K562 (cell line): ENCODE results near the gene NR1H2. TPM values are rescaled to one million over a fixed set of nuclear protein-coding genes. Genes with fewer than 3 reads are reported as not detected.

Experiments
- CC2D1A ChIP-seq: fragments of 450-650 bp; IDR thresholded peaks from 2 replicates; pipeline ENCODE4 v1.6.1; 2017; ENCODE audit warnings: mild to moderate bottlenecking
- E2F6 ChIP-seq, 2 experiments: IDR thresholded peaks; 2 replicates each; pipeline ENCODE4 v1.6.1; 2011; ENCODE audit warnings: borderline replicate concordance in 1 of 2, control low read depth in 1 of 2, low read depth in 1 of 2, low read length in 1 of 2, mild to moderate bottlenecking in 1 of 2, mixed read lengths in 1 of 2, moderate library complexity in 1 of 2; ENCODE audit not compliant: insufficient read depth in 1 of 2, insufficient read length in 1 of 2, poor library complexity in 1 of 2, severe bottlenecking in 1 of 2; ENCODE audit errors: extremely low read depth in 1 of 2
- ELF4 ChIP-seq: fragments of 450-650 bp; formaldehyde crosslinking; IDR thresholded peaks from 2 replicates; pipeline ENCODE4 v1.4.0; 2022; ENCODE audit warnings: missing genetic modification characterization
- FOXA1 ChIP-seq: fragments of 450-650 bp; IDR thresholded peaks from 2 replicates; pipeline ENCODE4 v1.6.1; 2016; ENCODE audit warnings: mild to moderate bottlenecking, borderline replicate concordance
- HBP1 ChIP-seq: fragments of 450-650 bp; formaldehyde crosslinking; IDR thresholded peaks from 2 replicates; pipeline ENCODE4 v1.4.0; 2022; ENCODE audit warnings: missing genetic modification characterization
- HCFC1 ChIP-seq: IDR thresholded peaks from 2 replicates; pipeline ENCODE4 v1.6.1; 2012; ENCODE audit warnings: low read depth, low read length, improper control_type of control experiment
- NFRKB ChIP-seq: fragments of 450-650 bp; IDR thresholded peaks from 2 replicates; pipeline ENCODE4 v1.6.1; 2016; ENCODE audit warnings: low read depth
- POLR2A ChIP-seq: fragments of 450-650 bp; conservative IDR thresholded peaks from 2 replicates; pipeline ENCODE4 v1.6.1; 2016
- POLR2B ChIP-seq: fragments of 450-650 bp; IDR thresholded peaks from 2 replicates; pipeline ENCODE4 v1.6.1; 2018; ENCODE audit warnings: low read depth; ENCODE audit not compliant: partially characterized antibody
- RBM22 ChIP-seq: fragments of 200-400 bp; formaldehyde crosslinking; IDR thresholded peaks from 2 replicates; pipeline ENCODE4 v1.6.1; 2018; ENCODE audit warnings: low read length, low read depth; ENCODE audit not compliant: poor library complexity, severe bottlenecking
- RHOXF2B ChIP-seq: fragments of 250-450 bp; sonication (Bioruptor Pico); conservative IDR thresholded peaks from 2 replicates; pipeline ENCODE4 v1.5.1; 2021
- SNIP1 ChIP-seq: fragments of 450-650 bp; IDR thresholded peaks from 2 replicates; pipeline ENCODE4 v1.7.1; 2017; ENCODE audit warnings: low read depth, mild to moderate bottlenecking
- SRSF1 ChIP-seq: fragments of 200-400 bp; formaldehyde crosslinking; IDR thresholded peaks from 2 replicates; pipeline ENCODE4 v1.6.1; 2017; ENCODE audit warnings: mild to moderate bottlenecking, low read depth, low read length, moderate library complexity
- TEAD1 ChIP-seq, 2 experiments: fragments of 450-650 bp in 1 of 2; sonication (generic) in 1 of 2; formaldehyde crosslinking; IDR thresholded peaks; 2 replicates each; pipeline versions ENCODE4 v1.4.0 to v1.8.0; 2020 to 2022; ENCODE audit warnings: mild to moderate bottlenecking in 2 of 2, missing genetic modification reagents in 1 of 2
- ZBTB2 ChIP-seq: fragments of 450-650 bp; IDR thresholded peaks from 2 replicates; pipeline ENCODE4 v1.6.1; 2016; ENCODE audit warnings: antibody characterized with exemption
- ZFX ChIP-seq: sonication (generic); formaldehyde crosslinking; IDR thresholded peaks from 2 replicates; pipeline ENCODE4 v1.8.0; 2022; ENCODE audit warnings: mild to moderate bottlenecking, missing genetic modification reagents, moderate library complexity
- ZNF146 ChIP-seq: IDR thresholded peaks from one replicate; pipeline ENCODE4 v1.6.1; 2018; ENCODE audit warnings: missing compliant biosample characterization; ENCODE audit not compliant: unreplicated experiment
- ZNF24 ChIP-seq: fragments of 450-650 bp; IDR thresholded peaks from 2 replicates; pipeline ENCODE4 v1.6.1; 2016
- ZNF584 ChIP-seq: fragments of 200-800 bp; sonication (Bioruptor generic); IDR thresholded peaks from 2 replicates; pipeline ENCODE4 v1.6.1; 2016; ENCODE audit warnings: low read depth, mild to moderate bottlenecking, missing genetic modification characterization, missing compliant biosample characterization
- ZNF695 ChIP-seq: fragments of 450-650 bp; formaldehyde crosslinking; IDR thresholded peaks from 2 replicates; pipeline ENCODE4 v1.4.0; 2020; ENCODE audit warnings: mild to moderate bottlenecking, moderate library complexity
- polyA plus RNA-seq, 8 experiments: library from polyadenylated mRNA; depleted of rRNA in 4 of 8; stranded (reverse) in 5 of 8; unstranded in 3 of 8; fragments of >200 nt; fragmentation: Nextera tagmentation in 2 of 8; fragmentation: Illumina TruSeq in 1 of 8; extraction: Ambion mirVana in 2 of 8; extraction: Trizol in 1 of 8; gene quantifications; 2 replicates each; pipeline versions ENCODE4 v1.2.1 to v1.2.3, GENCODE V29; 2011 to 2014; ENCODE audit warnings: inconsistent platforms in 1 of 8, missing spikeins in 1 of 8
- total RNA-seq, 7 experiments: library from RNA; depleted of rRNA in 6 of 7; stranded (reverse); fragments of >200 nt in 6 of 7; fragmentation: Illumina TruSeq in 2 of 7; extraction: Trizol in 2 of 7; gene quantifications; 2 replicates each; pipeline versions ENCODE4 v1.2.1 to v1.2.3, GENCODE V29; 2011 to 2021; ENCODE audit warnings: low replicate concordance in 1 of 7
- TF ChIP-seq, protein P1 (sequence below): fragments of 250-450 bp; sonication (Bioruptor Pico); IDR thresholded peaks from 2 replicates; pipeline ENCODE4 v1.4.0; 2020; ENCODE audit warnings: mild to moderate bottlenecking, moderate library complexity

Gene NR1H2
- total and polyA plus RNA-seq, 9 of the 15 experiments (the other 6 are each of a cell fraction or from before 2014, with no cell fraction given): 0.11 to 73.8 (median 24.0) TPM

DNA sequence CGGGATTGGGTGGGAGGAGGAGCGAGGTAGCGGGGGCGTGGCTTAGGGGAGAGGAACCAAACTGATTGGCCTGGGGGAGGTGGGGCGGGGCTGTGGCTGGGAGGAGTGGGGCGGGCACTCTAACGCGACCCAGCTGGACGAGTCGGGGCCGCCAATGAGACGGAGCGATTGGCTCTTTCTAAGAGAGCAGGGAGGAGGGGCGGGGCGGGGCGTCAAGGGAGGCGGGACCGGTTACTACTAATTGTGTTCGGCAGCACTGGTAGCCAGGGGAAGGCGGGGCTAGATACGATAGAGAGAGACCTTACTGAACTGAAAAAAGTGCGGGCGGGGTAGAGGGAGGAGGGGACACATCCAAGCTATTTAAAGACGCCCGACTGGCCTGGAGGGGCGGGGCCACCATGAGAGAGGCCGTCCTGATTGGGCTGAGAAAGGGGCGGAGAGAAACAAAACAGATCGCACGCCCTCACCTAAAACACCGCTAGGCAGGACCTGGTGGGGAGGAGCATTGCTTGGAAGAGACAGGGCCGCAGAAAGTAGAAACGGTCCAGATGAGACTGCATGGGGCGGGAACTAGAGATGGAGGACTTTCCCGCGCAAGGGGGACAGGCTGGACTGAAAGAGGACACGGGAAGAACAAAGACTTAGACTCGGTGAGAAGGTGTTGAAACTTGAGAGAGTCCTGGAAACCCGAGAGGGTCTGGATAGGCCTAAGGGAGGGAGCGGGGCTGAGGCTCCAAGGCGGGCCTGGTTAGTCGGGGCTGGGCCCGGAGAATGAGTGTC, 46.9 kb upstream of the NR1H2 start, which contains the start of gene KCNC3 (continued):
- TF ChIP-seq HCFC1: peak; percentile 23; the same call in 1 of the 2 replicates
- TF ChIP-seq CC2D1A: peak; percentile 55
- TF ChIP-seq FOXA1: no peak
- TF ChIP-seq NFRKB: peak; percentile 64; the same call in 1 of the 2 replicates
- 0 out of 2 replicates have a peak, but pooled peaks have one; percentile 57 for TF ChIP-seq RHOXF2B
- 0 out of 2 replicates have a peak, but pooled peaks have one; percentile 23 for TF ChIP-seq ZBTB2
- peak; percentile 88 for TF ChIP-seq POLR2B
- peak in 1 of 2 experiments; percentile 60; a peak in 1 of 4 replicates for TF ChIP-seq TEAD1 (CRISPR knock-in tag; IDR thresholded peaks at IDR 0.05)
- peak; percentile 65; the same call in 1 of the 2 replicates for TF ChIP-seq ZNF695 (CRISPR knock-in tag)
- no peak for TF ChIP-seq SRSF1
- TF ChIP-seq RBM22: no peak
- TF ChIP-seq, protein P1, sequence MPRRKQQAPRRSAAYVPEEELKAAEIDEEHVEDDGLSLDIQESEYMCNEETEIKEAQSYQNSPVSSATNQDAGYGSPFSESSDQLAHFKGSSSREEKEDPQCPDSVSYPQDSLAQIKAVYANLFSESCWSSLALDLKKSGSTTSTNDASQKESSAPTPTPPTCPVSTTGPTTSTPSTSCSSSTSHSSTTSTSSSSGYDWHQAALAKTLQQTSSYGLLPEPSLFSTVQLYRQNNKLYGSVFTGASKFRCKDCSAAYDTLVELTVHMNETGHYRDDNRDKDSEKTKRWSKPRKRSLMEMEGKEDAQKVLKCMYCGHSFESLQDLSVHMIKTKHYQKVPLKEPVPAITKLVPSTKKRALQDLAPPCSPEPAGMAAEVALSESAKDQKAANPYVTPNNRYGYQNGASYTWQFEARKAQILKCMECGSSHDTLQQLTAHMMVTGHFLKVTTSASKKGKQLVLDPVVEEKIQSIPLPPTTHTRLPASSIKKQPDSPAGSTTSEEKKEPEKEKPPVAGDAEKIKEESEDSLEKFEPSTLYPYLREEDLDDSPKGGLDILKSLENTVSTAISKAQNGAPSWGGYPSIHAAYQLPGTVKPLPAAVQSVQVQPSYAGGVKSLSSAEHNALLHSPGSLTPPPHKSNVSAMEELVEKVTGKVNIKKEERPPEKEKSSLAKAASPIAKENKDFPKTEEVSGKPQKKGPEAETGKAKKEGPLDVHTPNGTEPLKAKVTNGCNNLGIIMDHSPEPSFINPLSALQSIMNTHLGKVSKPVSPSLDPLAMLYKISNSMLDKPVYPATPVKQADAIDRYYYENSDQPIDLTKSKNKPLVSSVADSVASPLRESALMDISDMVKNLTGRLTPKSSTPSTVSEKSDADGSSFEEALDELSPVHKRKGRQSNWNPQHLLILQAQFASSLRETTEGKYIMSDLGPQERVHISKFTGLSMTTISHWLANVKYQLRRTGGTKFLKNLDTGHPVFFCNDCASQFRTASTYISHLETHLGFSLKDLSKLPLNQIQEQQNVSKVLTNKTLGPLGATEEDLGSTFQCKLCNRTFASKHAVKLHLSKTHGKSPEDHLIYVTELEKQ (CRISPR knock-in tag): no peak
- peak; percentile 89 for TF ChIP-seq POLR2A
- TF ChIP-seq ZFX (CRISPR knock-in tag): peak; percentile 87
- TF ChIP-seq ELF4 (CRISPR knock-in tag): peak; percentile 74; the same call in 1 of the 2 replicates
- TF ChIP-seq ZNF584 (CRISPR knock-in tag): no peak
- TF ChIP-seq ZNF24: peak; percentile 50; the same call in 1 of the 2 replicates
- no peak for TF ChIP-seq SNIP1
- TF ChIP-seq E2F6 (IDR thresholded peaks at IDR 0.05; ENCODE audit: borderline replicate concordance in 1 of 2, extremely low read depth in 1 of 2, insufficient read depth in 1 of 2, insufficient read length in 1 of 2, low read depth in 1 of 2, low read length in 1 of 2, poor library complexity in 1 of 2, severe bottlenecking in 1 of 2): peak; percentile 71 to 85
- no peak for TF ChIP-seq ZNF146 (CRISPR knock-in tag)
- peak; percentile 89; the same call in 1 of the 2 replicates for TF ChIP-seq HBP1 (CRISPR knock-in tag)
